NT2/D1 (cell line): ENCODE data around the gene ADGRL4.

Experiments used
- SUZ12 ChIP-seq: IDR thresholded peaks from 2 replicates; pipeline ENCODE4 v1.6.1; 2011; ENCODE audit not compliant: insufficient read length, insufficient read depth; ENCODE audit errors: extremely low read depth
- YY1 ChIP-seq: IDR thresholded peaks from 2 replicates; pipeline ENCODE4 v1.6.1; 2011; ENCODE audit not compliant: insufficient read length, insufficient read depth

GRCh38 chr1:78950826-78951225 lies 55.7 kb downstream of the ADGRL4 start:
- TF ChIP-seq YY1: no peak
- no peak for TF ChIP-seq SUZ12
